ENCODE results near the gene GRIP2.
A peak's percentile ranks its signal among the peaks of the same experiment; 100 is the strongest.

Gene GRIP2

GRCh38 chr3:14488286-14489041 lies 51.7 kb downstream of the GRIP2 start:
- peak overlapping the region; percentile 73 for H3K27ac ChIP-seq
- CTCF ChIA-PET, result interaction anchor here (0.6 kb wide), 2 partner anchors 64 to 82 kb away, joined by 3 read pairs; no protein-coding TSS in a partner anchor
- TF ChIP-seq CTCF (conservative IDR thresholded peaks at IDR 0.05; ENCODE audit: low read depth), result no peak
- peak; percentile 60 for DNase-seq (ENCODE audit: low spot score)
- POLR2A ChIA-PET (ENCODE audit: low non-redundant PET), result no interaction called here

GRCh38 chr3:14487821-14488220 lies 52.3 kb downstream of the GRIP2 start:
- ChIA-PET POLR2A (ENCODE audit: low non-redundant PET) (no interaction called here), CTCF (no interaction called here)
- no peak for TF ChIP-seq CTCF (conservative IDR thresholded peaks at IDR 0.05; ENCODE audit: low read depth)
- DNase-seq (ENCODE audit: low spot score), result no peak
- peak overlapping the region; percentile 73 for H3K27ac ChIP-seq

DNA sequence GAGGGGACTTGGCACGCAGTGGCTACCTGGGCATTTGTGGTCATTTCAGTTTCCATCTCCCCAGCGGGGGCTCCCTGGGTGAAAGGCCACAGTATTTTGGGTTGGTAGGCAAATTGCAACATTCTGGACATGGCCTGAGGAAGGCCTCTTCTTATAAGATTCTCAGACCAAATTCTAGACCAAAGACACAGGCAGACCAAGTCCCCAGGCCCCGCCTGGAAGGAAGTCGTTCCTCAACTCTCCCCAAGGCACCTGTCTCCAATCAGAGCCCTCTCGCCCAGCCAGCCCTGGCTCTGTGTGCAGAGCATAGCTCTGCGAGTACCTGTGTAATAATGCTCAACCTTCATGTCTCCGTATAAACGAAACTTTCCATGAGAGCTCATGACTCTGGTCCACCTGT lies 53.1 kb downstream of the GRIP2 start:
- no peak for TF ChIP-seq CTCF (conservative IDR thresholded peaks at IDR 0.05; ENCODE audit: low read depth)
- H3K27ac ChIP-seq, result peak overlapping the region; percentile 73; the same call in 1 of the 2 replicates
- ChIA-PET POLR2A (ENCODE audit: low non-redundant PET) (no interaction called here), CTCF (no interaction called here)
- DNase-seq (ENCODE audit: low spot score), result no peak

DNA sequence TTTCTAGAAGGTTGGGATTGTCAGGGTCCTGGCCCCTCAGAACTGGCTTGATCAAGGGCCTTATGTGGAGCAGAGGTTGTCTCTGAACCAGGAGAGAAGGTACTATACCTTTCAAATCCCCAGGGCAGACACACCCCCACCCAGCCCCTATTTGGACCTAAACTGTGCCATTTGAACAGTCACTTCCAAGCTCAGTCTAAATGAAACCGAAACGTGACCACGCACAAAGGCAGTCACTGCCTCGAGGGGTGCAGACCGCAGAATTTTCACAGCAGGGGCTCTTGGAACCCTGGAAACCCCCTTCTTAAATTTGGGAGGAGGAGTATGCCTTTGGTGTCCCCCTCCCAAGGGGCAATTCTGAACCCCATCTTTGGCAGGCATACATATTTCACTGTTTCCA lies 53.7 kb downstream of the GRIP2 start:
- no peak for TF ChIP-seq CTCF (conservative IDR thresholded peaks at IDR 0.05; ENCODE audit: low read depth)
- no peak for DNase-seq (ENCODE audit: low spot score)
- ChIA-PET CTCF (interaction anchor here (0.7 kb wide), 1 partner anchor 11 kb away, joined by 3 read pairs; no protein-coding TSS in a partner anchor), POLR2A (ENCODE audit: low non-redundant PET) (no interaction called here)
- no peak overlapping the region for H3K27ac ChIP-seq

- H3K27ac ChIP-seq, result no peak overlapping the region
- DNase-seq (ENCODE audit: low spot score), result no peak
- ChIA-PET POLR2A (ENCODE audit: low non-redundant PET) (no interaction called here), CTCF (interaction anchor here (0.7 kb wide), 1 partner anchor 10 kb away, joined by 3 read pairs; no protein-coding TSS in a partner anchor)
- TF ChIP-seq CTCF (conservative IDR thresholded peaks at IDR 0.05; ENCODE audit: low read depth), result no peak
These were observed 54.2 kb downstream of the GRIP2 start for GRCh38 chr3:14485981-14486380.

- TF ChIP-seq CTCF (conservative IDR thresholded peaks at IDR 0.05; ENCODE audit: low read depth), result no peak
- no peak overlapping the region for H3K27ac ChIP-seq
- DNase-seq (ENCODE audit: low spot score), result no peak
- ChIA-PET CTCF (interaction anchor here (0.6 to 1.3 kb wide), 2 partner anchors 201 to 224 kb away, joined by 4 to 7 read pairs; no protein-coding TSS in a partner anchor), POLR2A (ENCODE audit: low non-redundant PET) (no interaction called here)
These were observed 55.4 kb downstream of the GRIP2 start for GRCh38 chr3:14484741-14485140.
